HCT116 (cell line): ENCODE results near the gene CYP26B1. TPM values are rescaled to one million over a fixed set of nuclear protein-coding genes. Genes with fewer than 3 reads are reported as not detected.

Source experiments
- ATAC-seq: fragments of 200-7000 bp; cut with Tn5 transposase; 2 replicates; pipeline ENCODE4 v1.9.1; 2020; ENCODE audit warnings: mild to moderate bottlenecking, moderate library complexity
- BruUV-seq: library from RNA; stranded (reverse); fragments of 400-500 nt; replicated peaks from 2 replicates; lab custom pipeline; 2021; lab: Mats Ljungman, UMichigan
- CTCF ChIA-PET: fragments of 300-600 bp; sonication (Branson Sonifier 250); formaldehyde crosslinking; loops from one replicate; lab custom pipeline; 2021; ENCODE audit warnings: antibody characterized with exemption; lab: Charles Lee
- POLR2A ChIA-PET: fragments of 300-600, 350-600 bp; sonication (Branson Sonifier 250); formaldehyde crosslinking; loops from one replicate; lab custom pipeline; 2021; ENCODE audit warnings: antibody characterized with exemption; lab: Charles Lee
- RAD21 ChIA-PET, 2 experiments: fragments of 300-600 bp; sonication (Branson Sonifier 250); formaldehyde crosslinking; loops; one replicate each; lab custom pipeline; 2023; ENCODE audit warnings: low total read pairs in 2 of 2; ENCODE audit not compliant: uncharacterized antibody in 2 of 2, unreplicated experiment in 2 of 2, low non-redundant PET in 1 of 2; lab: Charles Lee
- DNase-seq: peaks from one replicate; pipeline ENCODE4 v3.0.0-alpha.2; 2010; ENCODE audit warnings: low read depth, low spot score
- H2AFZ ChIP-seq: fragments of 200-600 bp; shearing (Covaris generic), sonication (generic); 2 replicates; pipeline ENCODE4 v1.6.1; 2017; ENCODE audit warnings: low read depth, mixed run types, mixed read lengths, antibody characterized with exemption, low read length; ENCODE audit not compliant: poor library complexity, severe bottlenecking
- H3K27ac ChIP-seq: 2 replicates; pipeline ENCODE4 v1.5.1; 2012; ENCODE audit warnings: low read depth, low read length
- H3K27me3 ChIP-seq: fragments of 200-600 bp; sonication (generic); 2 replicates; pipeline ENCODE4 v1.6.1; 2016; ENCODE audit warnings: mixed run types, low read length, mixed read lengths; ENCODE audit not compliant: insufficient read depth
- H3K36me3 ChIP-seq, 2 experiments: fragments of 200-500 bp in 1 of 2; fragments of 200-600 bp in 1 of 2; sonication (Bioruptor generic) in 1 of 2; sonication (generic) in 1 of 2; 2 replicates each; pipeline versions ENCODE4 v1.5.1 to v1.6.1; 2014 to 2016; ENCODE audit warnings: low read length in 2 of 2, inconsistent platforms in 1 of 2, mixed read lengths in 1 of 2, mixed run types in 1 of 2; ENCODE audit not compliant: insufficient read depth in 2 of 2, control insufficient read depth in 1 of 2
- H3K4me1 ChIP-seq, 2 experiments: fragments of 200-600 bp in 1 of 2; sonication (generic) in 1 of 2; 2 replicates each; pipeline versions ENCODE4 v1.5.1 to v1.6.1; 2012 to 2017; ENCODE audit warnings: low read length in 2 of 2, inconsistent platforms in 1 of 2, mild to moderate bottlenecking in 1 of 2, mixed read lengths in 1 of 2, mixed run types in 1 of 2, moderate library complexity in 1 of 2; ENCODE audit not compliant: insufficient read depth in 2 of 2, control insufficient read depth in 1 of 2
- H3K4me2 ChIP-seq: fragments of 200-600 bp; sonication (generic); 2 replicates; pipeline ENCODE4 v1.6.1; 2017; ENCODE audit warnings: mixed run types, low read length, mixed read lengths
- H3K4me3 ChIP-seq, 2 experiments: fragments of 200-600 bp in 1 of 2; sonication (generic) in 1 of 2; replicated peaks in 1 of 2; 2 replicates each; pipeline ENCODE4 v1.5.1; 2011 to 2016; ENCODE audit warnings: low read length in 2 of 2, control low read depth in 1 of 2, low read depth in 1 of 2, mild to moderate bottlenecking in 1 of 2, mixed read lengths in 1 of 2, mixed run types in 1 of 2
- H3K79me2 ChIP-seq: fragments of 200-600 bp; sonication (generic); 2 replicates; pipeline ENCODE4 v1.6.1; 2017; ENCODE audit warnings: mild to moderate bottlenecking, mixed run types, low read length, moderate library complexity, mixed read lengths; ENCODE audit not compliant: insufficient read depth
- H3K9ac ChIP-seq: fragments of 200-600 bp; sonication (generic); 2 replicates; pipeline ENCODE4 v1.6.1; 2016; ENCODE audit warnings: low read length, mixed read lengths
- H3K9me2 ChIP-seq: fragments of 200-600 bp; sonication (generic), shearing (Covaris generic); 2 replicates; pipeline ENCODE4 v1.6.1; 2017; ENCODE audit warnings: mixed run types, mild to moderate bottlenecking, moderate library complexity; ENCODE audit not compliant: insufficient read depth
- H3K9me3 ChIP-seq, 2 experiments: fragments of 200-500 bp in 1 of 2; fragments of 200-600 bp in 1 of 2; sonication (Bioruptor generic) in 1 of 2; sonication (generic) in 1 of 2; 2 replicates each; pipeline ENCODE4 v1.6.1; 2014 to 2017; ENCODE audit warnings: low read length in 2 of 2, mixed read lengths in 2 of 2, inconsistent platforms in 1 of 2, low read depth in 1 of 2, mild to moderate bottlenecking in 1 of 2, mixed run types in 1 of 2, moderate library complexity in 1 of 2; ENCODE audit not compliant: control insufficient read depth in 1 of 2, insufficient read depth in 1 of 2
- H4K20me1 ChIP-seq: fragments of 200-600 bp; sonication (generic), shearing (Covaris generic); 2 replicates; pipeline ENCODE4 v1.6.1; 2017; ENCODE audit warnings: mixed run types, mild to moderate bottlenecking, moderate library complexity; ENCODE audit not compliant: insufficient read depth
- CEBPB ChIP-seq: IDR thresholded peaks from 2 replicates; pipeline ENCODE4 v1.6.1; 2012; ENCODE audit warnings: low read depth
- EGR1 ChIP-seq: IDR thresholded peaks from 2 replicates; pipeline ENCODE4 v1.6.1; 2012; ENCODE audit warnings: low read depth
- ELF1 ChIP-seq: IDR thresholded peaks from 2 replicates; pipeline ENCODE4 v1.6.1; 2012; ENCODE audit warnings: low read depth, borderline replicate concordance
- EZH2 ChIP-seq: fragments of 200-600 bp; sonication (generic); IDR thresholded peaks from 2 replicates; pipeline ENCODE4 v1.6.1; 2017; ENCODE audit warnings: antibody characterized with exemption, mixed run types
- FOSL1 ChIP-seq: IDR thresholded peaks from 2 replicates; pipeline ENCODE4 v1.6.1; 2012; ENCODE audit warnings: low read depth
- JUND ChIP-seq: IDR thresholded peaks from 2 replicates; pipeline ENCODE4 v1.6.1; 2012
- POLR2A ChIP-seq: IDR thresholded peaks from 2 replicates; pipeline ENCODE4 v1.7.0; 2011; ENCODE audit warnings: borderline replicate concordance; ENCODE audit not compliant: insufficient read depth, insufficient read length; ENCODE audit errors: extremely low read depth
- POLR2AphosphoS5 ChIP-seq: IDR thresholded peaks from 2 replicates; pipeline ENCODE4 v1.6.1; 2011; ENCODE audit warnings: mild to moderate bottlenecking, low read depth, low read length, moderate library complexity
- SP1 ChIP-seq: IDR thresholded peaks from 2 replicates; pipeline ENCODE4 v1.6.1; 2012; ENCODE audit warnings: low read depth
- SRF ChIP-seq: IDR thresholded peaks from 2 replicates; pipeline ENCODE4 v1.6.1; 2012; ENCODE audit warnings: low read depth
- YY1 ChIP-seq: IDR thresholded peaks from 2 replicates; pipeline ENCODE4 v1.6.1; 2011; ENCODE audit warnings: low read length, low read depth, moderate library complexity, mild to moderate bottlenecking; ENCODE audit not compliant: insufficient replicate concordance; ENCODE audit errors: extremely low read depth
- ZFX ChIP-seq: fragments of 450-650 bp; IDR thresholded peaks from 2 replicates; pipeline ENCODE4 v1.6.1; 2017
- ZNF274 ChIP-seq: fragments of 200-500 bp; sonication (Bioruptor generic); IDR thresholded peaks from 2 replicates; pipeline ENCODE4 v1.6.1; 2014; ENCODE audit warnings: mild to moderate bottlenecking, low read depth, low read length, inconsistent platforms
- intact Hi-C: fragments of 100-400 bp; cut with micrococcal nuclease; formaldehyde crosslinking; loops from 2 replicates; pipeline ENCODE4 v1.10.0; 2022
- total RNA-seq: library from RNA; stranded (reverse); gene quantifications from one replicate; pipeline ENCODE4 v1.2.1, GENCODE V29; 2021; ENCODE audit not compliant: unreplicated experiment
- TF ChIP-seq, protein P1 (sequence below): IDR thresholded peaks from 2 replicates; pipeline ENCODE4 v1.6.1; 2011; ENCODE audit warnings: mild to moderate bottlenecking, low read length, moderate library complexity; ENCODE audit not compliant: insufficient replicate concordance; ENCODE audit errors: extremely low read depth
- TF ChIP-seq, protein P2 (sequence below): IDR thresholded peaks from 2 replicates; pipeline ENCODE4 v1.6.1; 2012
- TF ChIP-seq, protein P3 (sequence below): IDR thresholded peaks from 2 replicates; pipeline ENCODE4 v1.6.1; 2012

The CYP26B1 gene
- total RNA-seq, 1 experiment from 2014 or later, result 21.1 TPM

DNA sequence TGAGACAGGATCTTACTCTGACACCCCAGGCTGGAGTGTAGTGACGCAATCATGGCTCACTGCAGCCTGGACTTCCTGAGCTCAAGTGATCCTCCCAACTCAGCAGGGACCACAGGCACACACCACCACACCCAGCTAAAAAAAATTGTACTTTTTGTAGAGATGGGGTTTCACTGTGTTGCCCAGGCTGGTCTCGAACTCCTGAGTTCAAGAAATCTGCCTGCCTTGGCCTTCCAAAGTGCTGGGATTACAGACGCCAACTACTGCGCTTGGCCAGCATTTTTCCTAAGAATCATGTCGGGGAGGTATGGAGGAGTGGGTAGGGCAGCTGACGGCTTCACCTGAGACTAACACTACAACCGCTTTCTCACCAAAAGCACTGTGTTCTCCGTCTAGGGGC lies 50.4 kb downstream of the CYP26B1 start (continued):
- TF ChIP-seq, protein P1, sequence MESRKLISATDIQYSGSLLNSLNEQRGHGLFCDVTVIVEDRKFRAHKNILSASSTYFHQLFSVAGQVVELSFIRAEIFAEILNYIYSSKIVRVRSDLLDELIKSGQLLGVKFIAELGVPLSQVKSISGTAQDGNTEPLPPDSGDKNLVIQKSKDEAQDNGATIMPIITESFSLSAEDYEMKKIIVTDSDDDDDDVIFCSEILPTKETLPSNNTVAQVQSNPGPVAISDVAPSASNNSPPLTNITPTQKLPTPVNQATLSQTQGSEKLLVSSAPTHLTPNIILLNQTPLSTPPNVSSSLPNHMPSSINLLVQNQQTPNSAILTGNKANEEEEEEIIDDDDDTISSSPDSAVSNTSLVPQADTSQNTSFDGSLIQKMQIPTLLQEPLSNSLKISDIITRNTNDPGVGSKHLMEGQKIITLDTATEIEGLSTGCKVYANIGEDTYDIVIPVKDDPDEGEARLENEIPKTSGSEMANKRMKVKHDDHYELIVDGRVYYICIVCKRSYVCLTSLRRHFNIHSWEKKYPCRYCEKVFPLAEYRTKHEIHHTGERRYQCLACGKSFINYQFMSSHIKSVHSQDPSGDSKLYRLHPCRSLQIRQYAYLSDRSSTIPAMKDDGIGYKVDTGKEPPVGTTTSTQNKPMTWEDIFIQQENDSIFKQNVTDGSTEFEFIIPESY, result no peak

DNA sequence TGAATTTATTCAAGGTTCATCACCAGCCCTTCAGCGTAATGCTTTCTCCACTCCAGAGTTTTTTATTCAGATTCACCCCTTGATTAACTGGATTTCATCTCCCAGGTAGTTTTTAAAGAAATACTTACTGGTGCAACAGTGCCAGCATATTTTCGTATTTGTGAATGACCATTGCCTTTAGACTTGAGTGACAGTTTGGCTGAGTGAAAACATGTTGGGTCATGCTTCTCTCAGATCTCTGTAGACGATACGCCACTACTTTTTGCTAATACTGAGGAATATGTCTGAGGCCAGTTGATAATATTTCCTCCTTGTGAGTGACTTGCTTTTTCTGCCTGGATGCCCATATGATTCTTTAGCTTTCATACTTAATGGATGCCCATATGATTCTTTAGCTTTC lies 51.5 kb downstream of the CYP26B1 start:
- TF ChIP-seq, protein P2, sequence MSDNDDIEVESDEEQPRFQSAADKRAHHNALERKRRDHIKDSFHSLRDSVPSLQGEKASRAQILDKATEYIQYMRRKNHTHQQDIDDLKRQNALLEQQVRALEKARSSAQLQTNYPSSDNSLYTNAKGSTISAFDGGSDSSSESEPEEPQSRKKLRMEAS, result no peak
- TF ChIP-seq ZNF274, result no peak
- no peak for TF ChIP-seq ZFX
- no peak for TF ChIP-seq POLR2A
- TF ChIP-seq JUND, result no peak
- no peak for TF ChIP-seq CEBPB
- no peak for ATAC-seq

DNA sequence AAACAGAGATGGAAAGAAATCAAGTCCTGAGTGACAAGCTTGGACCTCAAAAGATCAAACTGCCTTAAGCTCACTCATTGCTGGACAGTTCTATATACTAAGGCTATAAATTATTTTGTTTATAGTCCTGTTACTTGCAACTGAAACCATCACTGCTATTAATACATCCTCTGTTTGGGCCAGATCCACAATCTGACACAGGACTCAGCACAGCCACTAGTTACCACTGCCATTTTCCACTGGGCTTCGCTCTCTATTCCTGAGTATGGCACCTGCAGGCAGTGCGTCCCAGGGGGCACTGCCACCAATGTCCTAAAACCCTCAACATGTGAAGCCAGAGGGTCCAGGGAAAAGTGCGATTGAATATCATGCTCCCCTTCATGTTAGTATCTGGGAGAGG lies 52.3 kb downstream of the CYP26B1 start:
- no peak overlapping the region for H3K9ac ChIP-seq
- RAD21 ChIA-PET, result no interaction called here
- no peak overlapping the region for H3K4me3 ChIP-seq
- no peak for TF ChIP-seq CEBPB
- TF ChIP-seq YY1, result no peak
- no peak for TF ChIP-seq ZFX
- TF ChIP-seq, protein P2, result no peak
- TF ChIP-seq, protein P3, sequence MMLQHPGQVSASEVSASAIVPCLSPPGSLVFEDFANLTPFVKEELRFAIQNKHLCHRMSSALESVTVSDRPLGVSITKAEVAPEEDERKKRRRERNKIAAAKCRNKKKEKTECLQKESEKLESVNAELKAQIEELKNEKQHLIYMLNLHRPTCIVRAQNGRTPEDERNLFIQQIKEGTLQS, result no peak
- no peak for TF ChIP-seq ELF1
- TF ChIP-seq POLR2AphosphoS5, result no peak
- no peak for TF ChIP-seq FOSL1
- TF ChIP-seq SP1, result no peak
- TF ChIP-seq EZH2, result no peak
- no peak for TF ChIP-seq POLR2A
- no peak for TF ChIP-seq EGR1
- no peak for TF ChIP-seq ZNF274
- no peak for TF ChIP-seq SRF

More for the DNA sequence above, 51.5 kb downstream of the CYP26B1 start:
- no peaks in the 10 kb centered on the region for H3K27me3 ChIP-seq
- H3K4me1 ChIP-seq, result peaks cover 0 to 8% of the 10 kb centered on the region in 2 experiments; a peak in 1 of 4 replicates
- no peak overlapping the region for H3K4me2 ChIP-seq
- H3K9ac ChIP-seq, result no peak overlapping the region
- ChIA-PET CTCF (no interaction called here), RAD21 (no interaction called here), POLR2A (no interaction called here)
- H3K9me2 ChIP-seq, result no peaks in the 10 kb centered on the region
- H3K79me2 ChIP-seq, result no peaks in the 10 kb centered on the region
- no peak overlapping the region for H3K4me3 ChIP-seq
- DNase-seq, result no peak
- intact Hi-C loops, result no loop called here
- no peak overlapping the region for H3K27ac ChIP-seq
- no peaks in the 10 kb centered on the region for H4K20me1 ChIP-seq
- no TSS peak for BruUV-seq
- no peaks in the 10 kb centered on the region for H3K36me3 ChIP-seq
- no peaks in the 10 kb centered on the region for H3K9me3 ChIP-seq
- H2AFZ ChIP-seq, result no peak overlapping the region

More for the DNA sequence above, 52.3 kb downstream of the CYP26B1 start:
- Histone ChIP-seq H3K4me1 (peaks cover 0 to 8% of the 10 kb centered on the region in 2 experiments; a peak in 1 of 4 replicates), H3K9me2 (no peaks in the 10 kb centered on the region), H3K79me2 (no peaks in the 10 kb centered on the region), H3K4me2 (no peak overlapping the region), H3K36me3 (no peaks in the 10 kb centered on the region), H3K27ac (no peak overlapping the region), H4K20me1 (no peaks in the 10 kb centered on the region), H3K27me3 (no peaks in the 10 kb centered on the region), H3K9me3 (no peaks in the 10 kb centered on the region), H2AFZ (no peak overlapping the region)
- no TSS peak for BruUV-seq
- ChIA-PET CTCF (no interaction called here), POLR2A (no interaction called here)
- no peak for ATAC-seq
- no peak for DNase-seq
- intact Hi-C loops, result no loop called here
